Calu3 (cell line): ENCODE results near the gene HMGCLL1. TPM values are rescaled to one million over a fixed set of nuclear protein-coding genes. Genes with fewer than 3 reads are reported as not detected.

ENCODE experiments used
- Bru-seq: library from RNA; stranded (reverse); fragments of 400-500 nt; gene quantifications from one replicate; lab custom pipeline; 2021; lab: Mats Ljungman, UMichigan
- BruChase-seq, 2 experiments: library from RNA; stranded (reverse); fragments of 400-500 nt; gene quantifications; one replicate each; lab custom pipeline; 2021; lab: Mats Ljungman, UMichigan
- BruUV-seq: library from RNA; stranded (reverse); fragments of 400-500 nt; replicated peaks from 2 replicates; lab custom pipeline; 2021; lab: Mats Ljungman, UMichigan
- CTCF ChIA-PET: fragments of 300-600 bp; sonication (Branson Sonifier 250); formaldehyde crosslinking; loops from one replicate; lab custom pipeline; 2022; ENCODE audit warnings: antibody characterized with exemption; lab: Charles Lee
- DNase-seq: peaks from one replicate; pipeline ENCODE4 v3.0.0; 2022
- H3K27ac Mint-ChIP-seq: one replicate; pipeline ENCODE4 v1.8.0; 2022; ENCODE audit warnings: mixed read lengths; ENCODE audit not compliant: unreplicated experiment
- H3K27me3 Mint-ChIP-seq: one replicate; pipeline ENCODE4 v1.8.0; 2022; ENCODE audit warnings: mixed read lengths; ENCODE audit not compliant: unreplicated experiment
- H3K36me3 Mint-ChIP-seq: one replicate; pipeline ENCODE4 v1.8.0; 2022; ENCODE audit warnings: mild to moderate bottlenecking, moderate library complexity, mixed read lengths; ENCODE audit not compliant: insufficient read depth, unreplicated experiment
- H3K4me1 Mint-ChIP-seq: one replicate; pipeline ENCODE4 v1.8.0; 2022; ENCODE audit warnings: mild to moderate bottlenecking, low read depth, mixed read lengths; ENCODE audit not compliant: unreplicated experiment
- H3K4me3 Mint-ChIP-seq: one replicate; pipeline ENCODE4 v1.8.0; 2022; ENCODE audit warnings: mild to moderate bottlenecking, low read depth, moderate library complexity, mixed read lengths; ENCODE audit not compliant: unreplicated experiment
- H3K9me3 Mint-ChIP-seq: one replicate; pipeline ENCODE4 v1.8.0; 2022; ENCODE audit warnings: low read depth, mixed read lengths; ENCODE audit not compliant: unreplicated experiment
- CTCF ChIP-seq: fragments of 200-600 bp; IDR thresholded peaks from one replicate; pipeline ENCODE4 v1.8.0; 2022; ENCODE audit warnings: antibody characterized with exemption; ENCODE audit not compliant: unreplicated experiment
- intact Hi-C: fragments of 100-400 bp; cut with micrococcal nuclease; formaldehyde crosslinking; loops from one replicate; pipeline ENCODE4 v1.10.0; 2022; ENCODE audit not compliant: unreplicated experiment
- long read RNA-seq: library from polyadenylated mRNA; stranded (forward); transcript quantifications from one replicate; pipeline ENCODE4 v2.0.0, GENCODE V29; 2022
- total RNA-seq: library from RNA; stranded (reverse); gene quantifications from 2 replicates; pipeline ENCODE4 v1.2.3, GENCODE V29; 2022

HMGCLL1 gene
- total RNA-seq (not detected in 2 replicates), Bru-seq, nascent RNA (percentile 4 among the genes with signal in this experiment), BruChase-seq, experiment 1, labeled RNA remaining after a 6-hour chase (percentile 1 among the genes with signal in this experiment), BruChase-seq, experiment 2, labeled RNA remaining after a 2-hour chase (percentile 5 among the genes with signal in this experiment)
- long read RNA-seq, result 0 reads

DNA sequence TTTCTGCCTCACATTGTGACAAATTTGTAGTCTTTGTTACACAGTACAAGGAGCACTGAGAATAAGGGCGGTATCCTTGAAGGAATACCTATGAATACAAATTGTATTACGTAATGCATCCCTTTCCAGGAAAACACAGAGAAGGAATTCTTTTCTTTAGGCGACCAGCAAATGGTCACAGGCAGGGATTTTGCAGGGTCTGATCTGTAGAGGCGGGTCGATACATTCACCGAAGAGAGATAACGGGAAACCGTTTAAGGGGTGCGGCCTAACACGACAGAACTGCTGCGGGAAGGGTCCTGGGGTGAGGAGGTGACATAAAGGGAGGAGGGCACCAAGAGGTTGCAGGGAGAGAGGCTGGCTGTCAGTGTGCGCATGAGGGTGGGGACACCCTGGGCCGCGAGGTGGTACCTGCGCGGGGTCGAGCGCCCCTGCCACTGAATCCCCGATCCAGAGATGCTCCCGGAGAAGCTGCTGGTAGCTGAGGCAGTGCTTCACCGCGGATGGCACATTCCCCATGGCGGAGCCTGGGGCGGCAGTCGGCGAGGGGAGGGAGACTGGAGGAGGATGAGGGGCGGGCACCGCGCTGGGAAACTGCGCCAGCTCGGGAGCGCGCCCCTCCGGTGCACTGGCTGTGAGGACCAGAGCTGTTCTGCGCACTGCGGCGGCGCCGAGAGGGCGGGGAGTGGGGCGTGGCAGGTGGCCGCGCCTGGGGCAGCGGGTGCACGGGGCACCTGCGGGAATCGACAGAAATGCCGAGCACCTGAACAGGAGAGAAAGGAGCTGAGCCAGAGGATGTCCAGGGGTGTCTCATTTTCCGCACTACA, at the start of gene HMGCLL1:
TSS of gene HMGCLL1 (minus strand) at position 656 of the 827 bp plus-strand sequence. CDS start at position 519, 137 bp downstream.
- Mint-ChIP-seq H3K9me3 (no peaks in the 10 kb centered on the region), H3K36me3 (peaks cover 10% of the 10 kb centered on the region), H3K4me3 (peak within 1 kb of the TSS; percentile 80), H3K4me1 (no peaks in the 10 kb centered on the region), H3K27ac (no peak within 1 kb of the TSS), H3K27me3 (peaks cover 14% of the 10 kb centered on the region)
- CTCF ChIA-PET, result no interaction called here
- no TSS peak for BruUV-seq
- intact Hi-C loops, result no loop called here
- DNase-seq, result peak; percentile 61
- no peak for TF ChIP-seq CTCF

DNA sequence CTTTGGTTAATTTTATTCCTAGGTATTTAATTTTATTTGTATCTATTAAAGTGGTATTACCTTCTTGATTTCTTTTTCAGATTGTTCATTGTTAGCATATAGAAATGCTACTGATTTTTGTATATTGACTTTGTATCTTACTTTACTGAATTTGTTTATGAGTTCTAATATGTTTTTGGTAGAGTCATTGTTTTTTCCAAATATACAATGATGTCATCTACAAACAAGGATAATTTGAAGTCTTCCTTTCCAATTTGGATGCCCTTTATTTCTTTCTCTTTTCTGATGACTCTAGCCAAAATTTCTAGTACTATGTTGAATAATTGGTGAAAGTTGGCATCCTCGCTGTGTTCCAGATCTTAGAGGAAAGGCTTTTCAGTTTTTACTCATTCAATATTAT, 43.0 kb upstream of the HMGCLL1 start:
- Mint-ChIP-seq H3K4me3 (no peak overlapping the region), H3K9me3 (no peaks in the 10 kb centered on the region), H3K36me3 (no peaks in the 10 kb centered on the region), H3K4me1 (no peaks in the 10 kb centered on the region), H3K27ac (no peak overlapping the region), H3K27me3 (no peaks in the 10 kb centered on the region)
- CTCF ChIA-PET, result no interaction called here
- intact Hi-C loops, result no loop called here
- no peak for DNase-seq
- TF ChIP-seq CTCF, result no peak
- BruUV-seq, result no TSS peak

GRCh38 chr6:55621244-55621643, 42.3 kb upstream of the HMGCLL1 start:
- BruUV-seq, result no TSS peak
- Mint-ChIP-seq H3K4me3 (no peak overlapping the region), H3K27me3 (no peaks in the 10 kb centered on the region), H3K27ac (no peak overlapping the region), H3K9me3 (no peaks in the 10 kb centered on the region), H3K36me3 (no peaks in the 10 kb centered on the region), H3K4me1 (no peaks in the 10 kb centered on the region)
- CTCF ChIA-PET, result no interaction called here
- no peak for DNase-seq
- intact Hi-C loops, result no loop called here
- no peak for TF ChIP-seq CTCF

DNA sequence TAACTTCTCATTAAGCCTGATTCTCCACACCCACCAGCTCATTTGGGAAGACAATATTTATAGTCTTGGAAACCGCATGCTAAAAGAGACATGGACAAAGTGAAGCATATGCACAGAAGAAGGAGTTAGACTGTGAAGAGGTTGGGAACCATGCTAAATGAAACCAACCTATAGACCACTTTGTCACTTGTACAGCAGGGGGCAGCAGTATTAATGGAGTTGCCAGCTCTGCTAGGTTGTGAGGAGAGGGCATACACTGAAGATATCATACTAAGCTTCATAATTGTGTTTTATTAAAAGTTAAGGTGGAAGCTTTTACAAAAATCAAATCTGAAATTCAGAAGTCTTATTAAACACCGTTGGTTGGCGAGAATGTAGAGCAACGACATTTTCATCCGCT, 38.3 kb upstream of the HMGCLL1 start:
- CTCF ChIA-PET, result no interaction called here
- H3K4me3 Mint-ChIP-seq, result no peak overlapping the region
- H3K4me1 Mint-ChIP-seq, result no peaks in the 10 kb centered on the region
- peak; percentile 37 for TF ChIP-seq CTCF
- no peaks in the 10 kb centered on the region for H3K9me3 Mint-ChIP-seq
- no TSS peak for BruUV-seq
- H3K36me3 Mint-ChIP-seq, result no peaks in the 10 kb centered on the region
- intact Hi-C loops, result loop anchor here (1.0 to 5.0 kb wide), 2 partner anchors 269 to 325 kb away; no protein-coding TSS in a partner anchor
- H3K27ac Mint-ChIP-seq, result no peak overlapping the region
- peak; percentile 42 for DNase-seq
- no peaks in the 10 kb centered on the region for H3K27me3 Mint-ChIP-seq
